ENCODE measurements around the gene WDPCP.

- TF ChIP-seq CTCF (conservative IDR thresholded peaks at IDR 0.05; ENCODE audit: low read depth in 2 of 2) (no peak), REST (IDR thresholded peaks at IDR 0.05; ENCODE audit: unreplicated experiment) (no peak), EZH2 (IDR thresholded peaks at IDR 0.05; ENCODE audit: low read depth, unreplicated experiment) (no peak), CREB1 (CRISPR knock-in tag; IDR thresholded peaks at IDR 0.05; ENCODE audit: low read depth) (no peak)
These were observed 240.9 kb downstream of the WDPCP start for GRCh38 chr2:63347361-63347760.
